ENCODE measurements around the gene DCAF6.

DCAF6 gene

GRCh38 chr1:167893798-167894197 lies 42.7 kb upstream of the DCAF6 start:
- Histone ChIP-seq H3K4me2 (ENCODE audit: low read length) (no peak overlapping the region), H3K79me2 (ENCODE audit: insufficient read depth, low read length) (no peaks in the 10 kb centered on the region), H3K9me2 (ENCODE audit: low read depth, low read length) (no peaks in the 10 kb centered on the region), H3K9me3 (ENCODE audit: low read length) (no peaks in the 10 kb centered on the region), H3K27me3 (ENCODE audit: insufficient read depth, low read length) (no peaks in the 10 kb centered on the region), H3F3A (ENCODE audit: insufficient read depth, low read length) (no peaks in the 10 kb centered on the region), H3K4me1 (ENCODE audit: insufficient read depth, low read length, severe bottlenecking) (no peaks in the 10 kb centered on the region), H2AFZ (ENCODE audit: low read length) (no peak overlapping the region), H3K36me3 (ENCODE audit: insufficient read depth, low read length) (no peaks in the 10 kb centered on the region), H3K4me3 (ENCODE audit: low read depth, low read length, poor library complexity, severe bottlenecking) (no peak overlapping the region), H4K20me1 (ENCODE audit: insufficient read depth, low read length) (no peaks in the 10 kb centered on the region), H3K27ac (ENCODE audit: low read depth, low read length, poor library complexity, severe bottlenecking) (no peak overlapping the region), H3K9ac (ENCODE audit: low read length) (no peak overlapping the region)
- TF ChIP-seq, protein P1, sequence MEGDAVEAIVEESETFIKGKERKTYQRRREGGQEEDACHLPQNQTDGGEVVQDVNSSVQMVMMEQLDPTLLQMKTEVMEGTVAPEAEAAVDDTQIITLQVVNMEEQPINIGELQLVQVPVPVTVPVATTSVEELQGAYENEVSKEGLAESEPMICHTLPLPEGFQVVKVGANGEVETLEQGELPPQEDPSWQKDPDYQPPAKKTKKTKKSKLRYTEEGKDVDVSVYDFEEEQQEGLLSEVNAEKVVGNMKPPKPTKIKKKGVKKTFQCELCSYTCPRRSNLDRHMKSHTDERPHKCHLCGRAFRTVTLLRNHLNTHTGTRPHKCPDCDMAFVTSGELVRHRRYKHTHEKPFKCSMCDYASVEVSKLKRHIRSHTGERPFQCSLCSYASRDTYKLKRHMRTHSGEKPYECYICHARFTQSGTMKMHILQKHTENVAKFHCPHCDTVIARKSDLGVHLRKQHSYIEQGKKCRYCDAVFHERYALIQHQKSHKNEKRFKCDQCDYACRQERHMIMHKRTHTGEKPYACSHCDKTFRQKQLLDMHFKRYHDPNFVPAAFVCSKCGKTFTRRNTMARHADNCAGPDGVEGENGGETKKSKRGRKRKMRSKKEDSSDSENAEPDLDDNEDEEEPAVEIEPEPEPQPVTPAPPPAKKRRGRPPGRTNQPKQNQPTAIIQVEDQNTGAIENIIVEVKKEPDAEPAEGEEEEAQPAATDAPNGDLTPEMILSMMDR (IDR thresholded peaks at IDR 0.05; ENCODE audit: low read length) = no peak
- TF ChIP-seq EZH2 (IDR thresholded peaks at IDR 0.05; ENCODE audit: borderline replicate concordance, low read length) = no peak

DNA sequence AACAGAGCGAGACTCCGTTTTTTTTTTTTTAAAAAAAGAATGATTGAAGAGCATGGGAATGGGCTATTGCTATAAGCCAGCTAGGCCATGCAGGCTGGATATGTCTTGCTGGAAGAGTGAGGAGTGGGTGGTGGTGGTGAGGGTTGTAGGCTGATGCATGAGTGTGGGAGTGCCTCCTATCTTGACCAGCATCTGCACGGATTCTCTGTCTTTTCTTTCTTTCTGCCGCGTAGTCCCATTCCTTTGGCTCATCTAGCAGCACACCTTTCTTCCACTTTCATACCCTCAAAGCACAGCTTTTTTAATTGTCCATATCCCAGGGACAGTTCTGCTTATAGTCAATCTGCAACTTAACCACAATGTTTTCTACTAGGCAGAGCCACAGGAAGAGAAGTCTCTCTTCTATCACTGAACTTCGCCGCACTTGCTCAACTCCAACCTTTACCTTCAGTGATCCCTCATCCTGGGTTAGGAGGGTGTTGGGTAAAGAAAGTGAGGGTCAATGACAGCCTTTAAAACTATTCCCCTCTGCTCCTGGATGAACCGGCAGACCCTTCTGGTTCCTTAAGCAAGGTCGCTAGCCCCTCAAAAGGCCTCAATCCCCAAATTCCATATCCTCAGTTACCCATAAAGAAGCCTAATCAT lies 37.8 kb upstream of the DCAF6 start:
- Histone ChIP-seq H3K9ac (ENCODE audit: low read length) (no peak overlapping the region), H3K4me2 (ENCODE audit: low read length) (no peak overlapping the region), H3F3A (ENCODE audit: insufficient read depth, low read length) (no peaks in the 10 kb centered on the region), H3K79me2 (ENCODE audit: insufficient read depth, low read length) (no peaks in the 10 kb centered on the region), H3K36me3 (ENCODE audit: insufficient read depth, low read length) (no peaks in the 10 kb centered on the region), H4K20me1 (ENCODE audit: insufficient read depth, low read length) (no peaks in the 10 kb centered on the region), H2AFZ (ENCODE audit: low read length) (no peak overlapping the region), H3K9me2 (ENCODE audit: low read depth, low read length) (no peaks in the 10 kb centered on the region), H3K27me3 (ENCODE audit: insufficient read depth, low read length) (no peaks in the 10 kb centered on the region), H3K9me3 (ENCODE audit: low read length) (no peaks in the 10 kb centered on the region), H3K4me3 (ENCODE audit: low read depth, low read length, poor library complexity, severe bottlenecking) (no peak overlapping the region), H3K27ac (ENCODE audit: low read depth, low read length, poor library complexity, severe bottlenecking) (no peak overlapping the region), H3K4me1 (ENCODE audit: insufficient read depth, low read length, severe bottlenecking) (no peaks in the 10 kb centered on the region)
- no peak for TF ChIP-seq EZH2 (IDR thresholded peaks at IDR 0.05; ENCODE audit: borderline replicate concordance, low read length)

- Histone ChIP-seq H3K9me2 (ENCODE audit: low read depth, low read length) (no peaks in the 10 kb centered on the region), H3F3A (ENCODE audit: insufficient read depth, low read length) (no peaks in the 10 kb centered on the region), H3K27me3 (ENCODE audit: insufficient read depth, low read length) (no peaks in the 10 kb centered on the region), H3K9ac (ENCODE audit: low read length) (no peak overlapping the region), H3K79me2 (ENCODE audit: insufficient read depth, low read length) (no peaks in the 10 kb centered on the region), H3K4me2 (ENCODE audit: low read length) (no peak overlapping the region), H4K20me1 (ENCODE audit: insufficient read depth, low read length) (no peaks in the 10 kb centered on the region), H3K4me3 (ENCODE audit: low read depth, low read length, poor library complexity, severe bottlenecking) (no peak overlapping the region), H3K9me3 (ENCODE audit: low read length) (no peaks in the 10 kb centered on the region), H2AFZ (ENCODE audit: low read length) (no peak overlapping the region), H3K4me1 (ENCODE audit: insufficient read depth, low read length, severe bottlenecking) (no peaks in the 10 kb centered on the region), H3K36me3 (ENCODE audit: insufficient read depth, low read length) (no peaks in the 10 kb centered on the region), H3K27ac (ENCODE audit: low read depth, low read length, poor library complexity, severe bottlenecking) (no peak overlapping the region)
- no peak for TF ChIP-seq EZH2 (IDR thresholded peaks at IDR 0.05; ENCODE audit: borderline replicate concordance, low read length)
- TF ChIP-seq, protein P1 (IDR thresholded peaks at IDR 0.05; ENCODE audit: low read length) = no peak
Measured at GRCh38 chr1:167899253-167899681, 37.2 kb upstream of the DCAF6 start.

- Histone ChIP-seq H3K79me2 (ENCODE audit: insufficient read depth, low read length) (no peaks in the 10 kb centered on the region), H4K20me1 (ENCODE audit: insufficient read depth, low read length) (no peaks in the 10 kb centered on the region), H3K4me2 (ENCODE audit: low read length) (no peak overlapping the region), H3K4me3 (ENCODE audit: low read depth, low read length, poor library complexity, severe bottlenecking) (no peak overlapping the region), H3K4me1 (ENCODE audit: insufficient read depth, low read length, severe bottlenecking) (no peaks in the 10 kb centered on the region), H2AFZ (ENCODE audit: low read length) (no peak overlapping the region), H3K27ac (ENCODE audit: low read depth, low read length, poor library complexity, severe bottlenecking) (no peak overlapping the region), H3K36me3 (ENCODE audit: insufficient read depth, low read length) (no peaks in the 10 kb centered on the region), H3K9ac (ENCODE audit: low read length) (no peak overlapping the region), H3K9me2 (ENCODE audit: low read depth, low read length) (no peaks in the 10 kb centered on the region), H3K9me3 (ENCODE audit: low read length) (no peaks in the 10 kb centered on the region), H3K27me3 (ENCODE audit: insufficient read depth, low read length) (no peaks in the 10 kb centered on the region), H3F3A (ENCODE audit: insufficient read depth, low read length) (no peaks in the 10 kb centered on the region)
- TF ChIP-seq, protein P1 (IDR thresholded peaks at IDR 0.05; ENCODE audit: low read length) = no peak
Measured at GRCh38 chr1:167900907-167901306, 35.6 kb upstream of the DCAF6 start.
